Rectal smooth muscle tissue (tissue), 1 donor: ENCODE data around the gene ZNF778.

ENCODE experiments used
- H3K27ac ChIP-seq: one replicate; pipeline ENCODE4 v1.7.0; 2013; ENCODE audit warnings: low read depth, low read length, inconsistent platforms
- H3K27me3 ChIP-seq: one replicate; pipeline ENCODE4 v1.7.0; 2013; ENCODE audit warnings: low read length; ENCODE audit not compliant: control insufficient read depth, insufficient read depth
- H3K36me3 ChIP-seq: one replicate; pipeline ENCODE4 v1.7.0; 2013; ENCODE audit warnings: low read length; ENCODE audit not compliant: control insufficient read depth, insufficient read depth
- H3K4me1 ChIP-seq: one replicate; pipeline ENCODE4 v1.7.0; 2013; ENCODE audit warnings: low read length; ENCODE audit not compliant: control insufficient read depth, insufficient read depth
- H3K4me3 ChIP-seq: one replicate; pipeline ENCODE4 v1.7.0; 2013; ENCODE audit warnings: low read length
- H3K9ac ChIP-seq: one replicate; pipeline ENCODE4 v1.7.0; 2013; ENCODE audit warnings: low read length

ZNF778 gene

DNA sequence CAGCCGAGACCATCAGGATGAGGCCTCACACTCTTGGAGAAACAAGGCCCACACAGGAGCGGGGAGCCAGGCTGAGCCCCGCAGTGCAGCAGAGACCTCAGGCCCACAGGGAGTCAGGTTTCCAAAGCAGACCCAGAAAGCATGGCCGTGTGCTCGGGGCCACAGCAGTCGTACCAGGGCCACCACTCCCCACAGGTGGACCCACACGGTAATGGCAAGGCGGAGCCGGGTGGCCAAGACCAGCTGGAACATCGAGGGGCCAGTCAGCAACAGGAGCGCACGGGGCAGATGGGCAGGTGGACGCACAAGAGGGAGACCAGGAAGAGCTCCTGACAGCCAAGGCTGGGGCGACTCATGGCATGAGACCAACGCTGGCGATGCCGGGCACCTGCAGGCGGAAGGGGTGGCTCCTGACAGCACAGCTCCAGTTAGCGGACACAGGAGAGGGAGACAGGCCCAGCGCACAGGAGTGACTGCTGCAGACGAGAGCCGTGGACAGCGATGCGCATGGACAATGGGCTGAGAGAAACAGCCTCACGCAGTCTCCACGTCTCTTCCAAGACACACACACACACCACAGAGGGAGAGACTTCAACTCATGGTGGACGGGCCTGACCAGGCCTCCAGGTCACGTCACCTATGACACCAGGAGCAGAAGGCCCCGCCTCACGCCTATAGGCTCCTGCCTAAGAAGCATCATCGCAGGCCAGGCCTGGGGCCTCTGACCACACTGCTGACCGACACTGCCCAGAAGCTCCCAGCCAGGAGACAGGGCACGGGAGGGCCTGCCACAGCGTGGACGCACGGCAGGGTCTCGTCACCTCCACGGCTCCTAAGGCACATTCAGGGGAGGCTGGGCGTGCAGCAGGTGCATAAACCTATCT lies 58.6 kb downstream of the ZNF778 start:
- no peaks in the 10 kb centered on the region for H3K27me3 ChIP-seq
- no peak overlapping the region for H3K9ac ChIP-seq
- H3K4me1 ChIP-seq, result no peaks in the 10 kb centered on the region
- no peak overlapping the region for H3K27ac ChIP-seq
- H3K4me3 ChIP-seq, result no peak overlapping the region
- H3K36me3 ChIP-seq, result peaks cover 27% of the 10 kb centered on the region

DNA sequence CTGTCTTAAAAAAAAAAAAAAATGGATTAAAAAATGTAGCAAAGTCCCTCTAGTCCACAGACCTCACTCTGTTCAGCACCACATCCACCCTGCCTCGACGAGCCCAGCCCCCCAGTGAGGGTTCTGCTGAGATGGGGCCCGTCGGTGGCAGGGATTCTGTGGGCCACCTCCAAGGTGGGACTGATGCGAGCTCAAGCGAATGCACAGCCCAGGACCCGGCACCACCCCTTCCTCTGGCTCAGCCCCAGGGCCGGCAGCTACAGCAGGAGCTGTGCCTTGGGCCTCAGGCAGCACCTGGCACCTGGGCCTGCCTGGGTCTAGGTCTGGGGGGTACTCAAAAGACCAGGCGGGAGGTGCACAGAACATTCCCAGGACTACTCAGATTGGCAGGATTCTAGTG lies 59.5 kb downstream of the ZNF778 start:
- no peaks in the 10 kb centered on the region for H3K27me3 ChIP-seq
- H3K27ac ChIP-seq, result no peak overlapping the region
- peaks cover 30% of the 10 kb centered on the region for H3K36me3 ChIP-seq
- H3K4me3 ChIP-seq, result no peak overlapping the region
- no peak overlapping the region for H3K9ac ChIP-seq
- no peaks in the 10 kb centered on the region for H3K4me1 ChIP-seq

GRCh38 chr16:89277641-89278341 lies 60.3 kb downstream of the ZNF778 start:
- H3K9ac ChIP-seq, result no peak overlapping the region
- peaks cover 33% of the 10 kb centered on the region for H3K36me3 ChIP-seq
- H3K27ac ChIP-seq, result no peak overlapping the region
- no peak overlapping the region for H3K4me3 ChIP-seq
- H3K4me1 ChIP-seq, result no peaks in the 10 kb centered on the region
- H3K27me3 ChIP-seq, result no peaks in the 10 kb centered on the region

DNA sequence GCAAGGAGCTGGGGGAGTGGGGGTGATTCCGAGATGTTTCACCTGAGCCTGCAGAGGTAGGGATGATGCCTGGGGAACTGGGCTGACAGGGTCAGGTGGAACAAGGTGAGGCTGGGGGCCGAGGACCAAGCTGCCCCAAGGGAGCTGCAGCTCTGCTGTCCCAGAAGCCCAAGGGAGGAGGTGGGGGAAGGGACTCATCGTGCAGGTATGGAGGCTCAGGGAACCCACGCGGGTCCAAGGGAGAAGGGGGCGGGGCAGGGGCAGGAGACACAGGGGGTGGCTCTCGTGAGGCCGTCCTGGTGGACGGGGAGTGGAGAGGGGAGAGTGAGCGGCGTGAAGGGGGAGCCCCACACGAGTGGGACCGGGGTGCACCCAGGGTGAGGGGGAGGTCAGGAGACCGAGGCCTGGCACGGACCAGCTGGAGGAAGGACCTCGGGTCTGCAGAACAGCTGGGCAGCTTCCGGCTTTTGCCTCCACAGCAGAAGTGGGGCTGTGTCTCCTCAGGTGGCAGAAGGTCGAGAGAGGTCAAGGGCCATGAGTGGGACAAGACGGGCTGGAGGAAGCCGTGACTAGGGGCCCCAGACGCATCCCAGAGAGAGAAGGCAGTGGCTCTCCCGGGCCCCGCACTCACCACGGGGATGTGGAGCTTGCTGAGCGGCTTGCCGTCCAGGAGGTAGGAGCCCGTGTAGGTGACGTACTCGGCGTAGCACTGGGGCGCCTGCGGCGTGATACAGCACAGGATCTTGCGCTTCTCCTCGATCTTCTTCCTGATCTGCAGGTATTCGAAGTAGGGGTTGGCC lies 61.1 kb downstream of the ZNF778 start:
- H3K36me3 ChIP-seq, result peaks cover 31% of the 10 kb centered on the region

DNA sequence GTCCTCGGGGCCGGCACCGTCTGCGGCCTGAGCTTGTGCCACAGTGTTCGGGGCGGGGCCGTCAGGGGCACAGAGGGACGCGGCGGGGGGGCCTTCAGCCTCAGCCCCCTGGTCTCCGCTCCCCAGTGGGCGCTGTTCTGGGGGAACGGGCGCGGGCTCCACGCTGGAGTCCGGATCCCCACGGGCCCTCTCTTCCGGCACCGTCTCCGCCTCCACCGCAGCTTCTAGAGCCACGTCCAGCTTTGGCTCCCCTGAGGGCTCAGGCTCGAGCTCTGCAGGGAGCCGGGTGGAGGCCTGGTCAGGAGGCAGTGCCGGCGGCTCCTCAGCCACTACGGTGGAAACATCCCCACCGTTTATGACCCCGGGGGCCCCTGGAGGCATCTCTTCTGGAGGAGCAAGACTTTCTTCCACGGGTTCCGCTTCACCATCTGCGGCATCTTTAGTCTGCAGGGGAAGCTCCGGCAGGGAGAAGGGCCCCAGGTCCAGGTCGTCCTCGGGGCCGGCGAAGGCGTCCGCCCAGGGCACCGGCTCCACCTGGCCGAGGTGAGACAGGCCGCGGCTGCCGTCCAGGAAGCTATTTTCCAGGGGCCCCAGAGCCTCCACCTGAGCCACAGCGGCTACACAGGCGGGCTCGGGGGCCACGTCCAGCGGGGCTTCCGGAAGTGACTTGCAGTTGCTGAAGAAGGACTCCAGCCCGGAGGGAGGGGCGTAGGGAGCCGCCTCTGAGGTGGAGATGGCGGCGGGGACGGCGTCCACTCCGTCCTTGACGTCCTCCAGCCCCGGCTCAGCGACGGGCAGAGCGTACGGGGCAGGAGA lies 62.4 kb downstream of the ZNF778 start:
- H3K9ac ChIP-seq, result no peak overlapping the region
- peaks cover 29% of the 10 kb centered on the region for H3K36me3 ChIP-seq
- no peaks in the 10 kb centered on the region for H3K27me3 ChIP-seq
- no peaks in the 10 kb centered on the region for H3K4me1 ChIP-seq
- no peak overlapping the region for H3K4me3 ChIP-seq
- no peak overlapping the region for H3K27ac ChIP-seq

More for the DNA sequence above, 61.1 kb downstream of the ZNF778 start:
- no peaks in the 10 kb centered on the region for H3K4me1 ChIP-seq
- no peak overlapping the region for H3K4me3 ChIP-seq
- no peak overlapping the region for H3K27ac ChIP-seq
- H3K27me3 ChIP-seq, result no peaks in the 10 kb centered on the region
- H3K9ac ChIP-seq, result no peak overlapping the region

DNA sequence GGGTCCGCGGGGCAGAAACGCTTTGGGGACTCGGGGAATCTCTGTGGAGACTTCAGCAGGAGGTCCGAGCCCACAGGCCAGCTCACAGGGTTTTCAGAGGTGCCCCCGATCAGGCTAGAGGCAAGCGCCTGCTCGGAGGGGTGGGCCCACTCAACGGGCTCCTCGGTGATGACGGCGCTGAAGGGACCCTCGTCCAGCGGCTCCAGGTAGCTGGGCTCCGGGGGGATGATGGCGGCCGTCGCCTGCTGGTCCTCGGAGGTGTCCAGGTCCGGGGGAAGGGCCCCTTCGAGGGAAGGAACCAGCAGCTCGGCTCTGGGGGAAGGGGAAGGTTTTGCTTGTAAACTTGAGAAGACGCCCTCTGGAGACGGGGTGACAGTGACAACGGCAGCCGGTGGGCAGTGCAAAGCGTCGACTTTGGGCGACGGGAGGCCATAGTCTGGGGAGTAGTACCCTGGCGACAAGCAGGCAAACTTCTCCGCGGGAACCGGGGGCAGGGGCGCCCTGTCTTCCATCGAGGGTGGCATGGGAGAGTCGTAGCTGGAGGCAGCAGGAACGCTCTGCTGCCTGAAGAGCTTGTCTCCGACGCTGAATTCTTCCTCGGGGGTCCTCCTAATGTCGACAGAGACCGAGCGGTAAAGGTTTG lies 63.2 kb downstream of the ZNF778 start:
- Histone ChIP-seq H3K9ac (no peak overlapping the region), H3K27me3 (no peaks in the 10 kb centered on the region), H3K4me3 (no peak overlapping the region), H3K36me3 (peaks cover 30% of the 10 kb centered on the region), H3K27ac (no peak overlapping the region), H3K4me1 (no peaks in the 10 kb centered on the region)

DNA sequence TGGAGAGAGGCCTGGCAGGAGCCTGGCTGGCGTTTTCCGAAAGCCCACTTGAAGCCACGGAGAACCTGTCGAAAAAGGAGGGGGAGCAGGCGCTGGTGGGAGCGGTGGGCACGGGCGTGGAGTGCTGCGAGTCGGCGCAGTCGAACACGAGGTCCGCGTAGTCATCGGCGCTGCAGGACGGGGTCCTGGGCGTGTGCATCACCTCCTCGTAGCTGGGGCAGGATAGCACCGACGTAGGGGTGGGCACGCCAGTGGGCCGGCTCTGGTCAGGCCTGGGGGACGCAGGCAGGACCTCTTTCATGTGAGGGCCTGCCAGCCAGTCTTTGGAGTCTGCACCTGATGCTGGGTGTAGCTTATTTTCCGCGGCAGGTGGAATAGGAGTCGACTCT lies 63.7 kb downstream of the ZNF778 start:
- Histone ChIP-seq H3K4me1 (no peaks in the 10 kb centered on the region), H3K27ac (no peak overlapping the region), H3K4me3 (no peak overlapping the region), H3K36me3 (peaks cover 30% of the 10 kb centered on the region), H3K9ac (no peak overlapping the region), H3K27me3 (no peaks in the 10 kb centered on the region)

- H3K9ac ChIP-seq, result no peak overlapping the region
- peaks cover 33% of the 10 kb centered on the region for H3K36me3 ChIP-seq
Observed at GRCh38 chr16:89281829-89282228, 64.3 kb downstream of the ZNF778 start.

DNA sequence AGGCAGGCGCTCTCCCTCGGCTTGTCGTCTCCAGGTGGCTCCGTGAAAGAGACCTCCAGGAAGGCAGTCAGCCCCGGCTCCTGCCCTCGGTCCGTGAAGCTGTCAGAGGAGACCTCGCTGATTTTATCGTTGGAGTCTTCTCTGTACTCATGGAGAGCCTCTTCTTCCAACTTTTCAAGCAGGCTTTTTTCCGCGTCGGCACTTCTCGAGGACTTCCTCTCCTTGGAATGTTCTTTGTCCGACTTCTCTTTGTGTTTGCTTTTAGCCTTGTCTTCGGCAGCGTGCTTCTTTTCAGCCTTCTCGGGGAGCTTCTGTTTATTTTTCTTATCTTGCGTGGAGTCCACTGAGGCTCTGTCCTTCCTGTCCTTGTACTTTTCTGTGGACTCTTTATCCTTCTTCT lies 65.0 kb downstream of the ZNF778 start:
- H3K27me3 ChIP-seq, result no peaks in the 10 kb centered on the region
- no peak overlapping the region for H3K9ac ChIP-seq
- H3K4me1 ChIP-seq, result no peaks in the 10 kb centered on the region
- H3K27ac ChIP-seq, result no peak overlapping the region
- H3K4me3 ChIP-seq, result no peak overlapping the region
- peaks cover 33% of the 10 kb centered on the region for H3K36me3 ChIP-seq

More at GRCh38 chr16:89281829-89282228, 64.3 kb downstream of the ZNF778 start:
- H3K27me3 ChIP-seq, result no peaks in the 10 kb centered on the region
- H3K4me1 ChIP-seq, result no peaks in the 10 kb centered on the region
- no peak overlapping the region for H3K27ac ChIP-seq
- H3K4me3 ChIP-seq, result no peak overlapping the region

DNA sequence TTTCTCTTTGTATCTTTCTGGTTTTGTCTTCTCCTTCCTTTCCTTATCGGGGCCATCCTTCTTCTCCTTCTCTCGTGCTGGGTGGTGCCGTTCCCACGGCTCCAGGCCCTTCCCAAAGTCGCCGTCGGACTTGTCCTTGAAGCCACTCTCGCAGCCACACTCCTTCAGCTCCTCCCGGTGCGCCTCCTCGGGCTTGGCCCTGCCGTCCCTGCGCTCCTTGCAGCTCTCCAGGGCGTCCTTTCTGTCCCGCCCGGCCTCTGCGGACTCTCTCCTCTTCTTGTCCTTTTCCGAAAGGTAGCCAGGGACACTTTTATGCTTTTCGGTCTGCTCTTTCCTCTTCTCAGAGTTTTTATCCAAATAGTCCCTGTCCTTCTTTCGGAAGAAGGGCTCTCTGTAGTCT lies 65.9 kb downstream of the ZNF778 start:
- H3K27ac ChIP-seq, result no peak overlapping the region
- no peak overlapping the region for H3K4me3 ChIP-seq
- no peaks in the 10 kb centered on the region for H3K27me3 ChIP-seq
- H3K4me1 ChIP-seq, result no peaks in the 10 kb centered on the region
- no peak overlapping the region for H3K9ac ChIP-seq
- peaks cover 41% of the 10 kb centered on the region for H3K36me3 ChIP-seq

- H3K4me3 ChIP-seq, result no peak overlapping the region
- no peak overlapping the region for H3K9ac ChIP-seq
- H3K27me3 ChIP-seq, result no peaks in the 10 kb centered on the region
- peaks cover 47% of the 10 kb centered on the region for H3K36me3 ChIP-seq
- H3K4me1 ChIP-seq, result no peaks in the 10 kb centered on the region
- H3K27ac ChIP-seq, result no peak overlapping the region
Observed at GRCh38 chr16:89285381-89285780, 67.9 kb downstream of the ZNF778 start.
